MV-4-11 (cell line): Measurements from ENCODE around the gene NMNAT3.
"Not testable (repeated sequence)": the region's sequence is repeated elsewhere in the genome, so short reads cannot be mapped to it uniquely, and the experiment has no call there.

ENCODE experiments used
- DNase-seq: peaks from one replicate; lab custom pipeline; 2025; lab: John Stamatoyannopoulos, UW

The NMNAT3 gene

GRCh38 chr3:139636511-139636910 lies 41.3 kb downstream of the NMNAT3 start:
- DNase-seq, result no peak

GRCh38 chr3:139634111-139634635 lies 43.6 kb downstream of the NMNAT3 start:
- no peak for DNase-seq

- DNase-seq, result no peak
Measured at GRCh38 chr3:139633511-139633910, 44.3 kb downstream of the NMNAT3 start.

- DNase-seq, result no peak
Measured at GRCh38 chr3:139630542-139630941, 47.2 kb downstream of the NMNAT3 start.

DNA sequence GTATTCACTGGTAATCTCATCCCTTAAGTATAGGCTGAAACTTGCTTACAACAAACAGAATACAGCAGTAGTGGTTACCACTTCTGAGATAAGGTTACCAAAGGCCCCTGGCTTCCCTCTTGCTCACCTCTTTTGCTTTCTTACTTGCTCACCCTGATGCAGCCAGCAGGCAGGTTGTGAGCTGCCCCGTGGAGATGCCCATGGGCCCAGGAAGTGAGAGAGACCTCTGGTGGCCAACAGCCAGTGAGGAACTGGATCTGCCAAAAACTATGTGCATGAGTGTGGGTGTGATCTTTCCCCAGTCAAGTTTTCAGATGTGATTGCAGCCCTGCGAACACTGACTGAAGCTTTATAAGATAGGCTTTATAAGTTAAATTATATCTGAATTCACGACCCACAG lies 48.7 kb downstream of the NMNAT3 start:
- peak; percentile 27 for DNase-seq

GRCh38 chr3:139627759-139628158 lies 50.0 kb downstream of the NMNAT3 start:
- DNase-seq, result no peak

DNA sequence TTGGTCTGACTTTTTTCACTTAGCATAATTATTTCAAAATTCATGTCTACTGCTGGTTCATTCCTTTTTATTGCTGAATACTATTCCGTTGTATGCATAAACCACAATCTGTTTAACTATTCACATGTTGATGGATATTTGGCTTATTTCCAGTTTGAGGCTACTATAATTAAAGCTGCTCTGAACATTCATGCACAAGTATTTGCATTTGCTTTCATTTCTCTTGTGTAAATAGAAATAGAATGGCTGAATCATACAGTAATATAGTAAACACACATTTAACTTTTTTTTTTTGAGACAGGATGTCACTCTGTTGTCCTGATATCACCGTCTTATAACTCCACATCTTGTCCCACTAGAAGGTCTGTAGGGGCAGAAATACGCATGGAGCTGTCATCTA lies 57.3 kb downstream of the NMNAT3 start:
- DNase-seq, result no peak

DNA sequence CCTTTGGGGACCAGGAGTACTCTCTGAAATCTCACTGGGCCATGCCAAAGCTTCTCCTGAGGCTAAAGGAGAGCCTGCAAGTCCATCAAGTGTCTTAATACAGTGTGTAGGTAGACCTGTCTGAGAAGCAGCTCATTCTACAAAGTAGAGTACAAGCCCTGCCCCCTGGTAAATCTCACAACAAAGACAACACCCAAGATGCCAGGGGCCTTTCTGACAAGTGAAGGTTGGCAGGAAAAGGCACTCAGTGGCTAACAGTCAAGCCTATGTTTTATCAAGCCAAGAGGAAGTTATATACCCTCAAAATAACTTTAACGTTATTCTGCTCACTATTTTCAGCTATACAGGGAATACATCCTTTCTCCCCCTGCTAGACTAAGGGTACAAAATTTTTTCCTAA lies 58.3 kb downstream of the NMNAT3 start:
- peak; percentile 22 for DNase-seq

DNA sequence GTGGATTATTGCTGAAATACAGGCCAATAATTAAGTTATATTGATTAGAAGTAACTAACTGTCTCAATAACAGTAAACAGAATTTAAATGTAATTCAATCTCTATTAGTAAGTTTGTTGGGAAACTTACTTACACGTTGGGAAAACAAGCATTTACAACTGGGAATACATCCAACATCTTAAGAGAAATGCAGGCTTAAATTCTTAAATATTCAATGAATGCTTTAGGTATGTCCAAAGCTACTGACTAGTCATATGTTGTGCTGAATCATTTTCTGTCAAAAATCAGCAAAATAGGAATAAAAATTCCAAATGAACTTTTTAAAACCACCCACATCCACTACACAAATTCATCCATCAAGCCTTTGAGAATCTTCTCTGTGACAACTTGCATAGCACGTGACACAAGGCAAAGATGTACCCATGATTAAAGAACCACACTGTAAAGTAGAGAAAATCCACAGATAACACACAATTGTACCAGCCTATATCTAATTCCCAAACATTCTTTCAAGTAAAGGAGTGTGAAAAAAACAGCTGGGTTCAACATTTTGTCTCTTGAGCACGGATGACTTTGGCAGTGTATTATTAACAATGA lies 60.0 kb downstream of the NMNAT3 start:
- no peak for DNase-seq

DNA sequence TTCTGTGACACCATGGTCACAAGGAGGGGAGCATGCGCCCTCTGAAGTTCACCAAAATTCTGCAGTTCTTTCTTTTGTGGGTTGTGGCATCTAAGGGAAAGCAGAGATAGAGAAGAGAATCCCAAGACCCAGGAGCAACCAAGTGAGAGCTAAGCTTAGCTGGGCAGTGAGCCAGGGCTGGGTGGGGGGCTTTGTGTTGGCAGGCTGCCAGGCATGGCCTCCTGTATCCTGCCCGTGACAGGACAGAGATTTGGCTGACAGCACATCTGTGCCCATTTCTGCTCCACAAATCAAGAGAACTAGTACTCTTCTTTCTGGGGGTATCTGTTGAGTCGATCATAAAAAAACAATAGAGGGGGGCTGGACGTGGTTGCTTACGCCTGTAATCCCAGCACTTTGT lies 66.2 kb downstream of the NMNAT3 start:
- no peak for DNase-seq

GRCh38 chr3:139610886-139611285 lies 66.9 kb downstream of the NMNAT3 start:
- no peak for DNase-seq

- no peak for DNase-seq
Measured at GRCh38 chr3:139608924-139609323, 68.8 kb downstream of the NMNAT3 start.

- no peak for DNase-seq
Measured at GRCh38 chr3:139608108-139608380, 69.7 kb downstream of the NMNAT3 start.

DNA sequence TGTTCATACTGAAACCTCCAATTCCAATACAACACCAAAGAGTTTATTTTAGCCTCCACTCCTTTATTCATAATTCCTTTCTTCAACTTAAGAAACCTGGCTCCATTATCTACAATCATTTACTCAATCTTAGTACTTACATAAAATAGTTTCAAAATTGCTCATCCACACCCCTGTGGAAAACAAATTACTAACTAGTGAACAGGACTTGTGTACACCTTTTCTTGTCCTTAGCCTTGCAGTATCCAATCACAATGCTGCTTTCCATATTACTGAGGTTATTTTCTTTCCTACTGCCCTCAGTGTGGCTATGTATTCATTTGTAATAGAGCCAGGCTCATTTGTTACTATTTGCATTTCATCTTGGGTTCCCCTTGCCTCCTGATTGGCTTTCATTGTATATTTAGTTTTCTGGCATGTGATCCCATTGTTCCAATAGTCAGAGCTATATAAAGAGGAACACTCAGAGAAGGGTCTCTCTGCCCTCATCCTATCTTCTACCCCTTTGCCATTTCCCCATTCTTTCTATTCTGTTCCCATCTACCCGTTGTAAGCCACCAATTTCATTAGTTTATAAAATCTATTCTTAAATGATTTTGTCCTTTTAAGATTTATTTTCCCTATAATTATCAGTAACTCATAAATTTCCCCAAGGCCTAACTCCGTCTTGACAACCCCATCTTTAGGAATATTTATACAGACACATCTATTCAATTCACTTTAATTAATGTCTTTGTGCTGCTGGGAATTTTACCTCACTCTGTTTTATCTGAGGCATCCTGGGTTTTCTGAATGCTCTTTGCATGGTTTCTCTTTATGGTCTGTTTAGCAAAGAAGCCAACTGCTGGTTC lies 70.3 kb downstream of the NMNAT3 start:
- no peak for DNase-seq

- no peak for DNase-seq
Measured at GRCh38 chr3:139602003-139602402, 75.8 kb downstream of the NMNAT3 start.

- DNase-seq, result peak; percentile 55
Measured at GRCh38 chr3:139601191-139601961, 76.4 kb downstream of the NMNAT3 start.

- DNase-seq, result no peak
Measured at GRCh38 chr3:139597947-139598346, 79.8 kb downstream of the NMNAT3 start.

DNA sequence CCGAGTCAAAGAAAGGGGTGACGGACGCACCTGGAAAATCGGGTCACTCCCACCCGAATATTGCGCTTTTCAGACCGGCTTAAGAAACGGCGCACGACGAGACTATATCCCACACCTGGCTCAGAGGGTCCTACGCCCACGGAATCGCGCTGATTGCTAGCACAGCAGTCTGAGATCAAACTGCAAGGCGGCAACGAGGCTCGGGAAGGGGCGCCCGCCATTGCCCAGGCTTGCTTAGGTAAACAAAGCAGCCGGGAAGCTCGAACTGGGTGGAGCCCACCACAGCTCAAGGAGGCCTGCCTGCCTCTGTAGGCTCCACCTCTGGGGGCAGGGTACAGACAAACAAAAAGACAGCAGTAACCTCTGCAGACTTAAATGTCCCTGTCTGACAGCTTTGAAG lies 86.6 kb downstream of the NMNAT3 start:
- DNase-seq, result not testable (repeated sequence)

GRCh38 chr3:139588450-139588849 lies 89.3 kb downstream of the NMNAT3 start:
- DNase-seq, result no peak

DNA sequence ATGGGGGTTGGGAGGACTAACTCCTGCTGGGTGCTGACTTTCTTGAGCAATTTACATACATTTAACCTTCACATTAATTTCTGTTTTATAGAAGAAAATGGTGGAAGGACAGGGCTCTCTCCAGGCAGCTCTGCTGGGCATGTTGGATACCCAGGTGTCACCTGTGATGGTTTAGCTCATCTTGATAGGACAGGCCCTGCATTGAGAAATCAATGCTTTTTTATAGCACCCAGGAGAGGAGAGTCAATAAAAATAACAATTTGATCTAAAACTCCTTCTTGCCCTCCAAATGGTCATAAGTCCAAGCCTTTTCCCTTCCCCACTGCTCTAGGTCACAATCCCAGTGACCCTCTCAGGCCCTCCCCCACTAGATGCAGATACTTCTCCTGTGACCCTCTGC lies 90.0 kb downstream of the NMNAT3 start:
- no peak for DNase-seq

GRCh38 chr3:139586420-139587017 lies 91.3 kb downstream of the NMNAT3 start:
- DNase-seq, result no peak

- DNase-seq, result no peak
Measured at GRCh38 chr3:139585820-139586219, 92.0 kb downstream of the NMNAT3 start.
